GM12878 (cell line): Measurements from ENCODE around the gene PCDH7. TPM values are rescaled to one million over a fixed set of nuclear protein-coding genes. Genes with fewer than 3 reads are reported as not detected.

Experiments
- ATAC-seq: fragments of 200-7000 bp; cut with Tn5 transposase; 3 replicates; pipeline ENCODE4 v1.9.1; 2020; ENCODE audit warnings: mild to moderate bottlenecking, moderate library complexity
- BruUV-seq: library from RNA; stranded (reverse); fragments of 400-500 nt; replicated peaks from 2 replicates; lab custom pipeline; 2021; lab: Mats Ljungman, UMichigan
- CTCF ChIA-PET: fragments of 300-600 bp; sonication (Branson Sonifier 250); formaldehyde crosslinking; extraction: SDS; loops from one replicate; lab custom pipeline; 2021; ENCODE audit warnings: inconsistent platforms; lab: Yijun Ruan, JAX
- POLR2A ChIA-PET: fragments of 350-600 bp; formaldehyde crosslinking; extraction: SDS; loops from one replicate; lab custom pipeline; 2021; ENCODE audit warnings: inconsistent platforms; lab: Charles Lee
- RAD21 ChIA-PET: fragments of 300-600 bp; sonication (Branson Sonifier 250); formaldehyde crosslinking; loops from one replicate; lab custom pipeline; 2023; ENCODE audit warnings: antibody characterized with exemption; ENCODE audit not compliant: unreplicated experiment; lab: Charles Lee
- SMC1A ChIA-PET: fragments of 300-600 bp; sonication (Branson Sonifier 250); formaldehyde crosslinking; loops from one replicate; lab custom pipeline; 2023; ENCODE audit not compliant: unreplicated experiment, uncharacterized antibody; lab: Charles Lee
- DNase-seq: peaks from one replicate; pipeline ENCODE4 v3.0.0-alpha.2; 2011; ENCODE audit warnings: low read depth, low spot score
- FAIRE-seq: peaks from 3 replicates; lab custom pipeline; 2011; peaks lifted over from hg19 to GRCh38; lab: Jason Lieb, UNC
- H2AFZ ChIP-seq: 2 replicates; pipeline ENCODE4 v1.6.0; 2011; ENCODE audit warnings: low read depth, low read length, control low read depth; ENCODE audit not compliant: control insufficient read depth
- H3K27ac ChIP-seq: 2 replicates; pipeline ENCODE4 v1.5.1; 2011; ENCODE audit warnings: control low read depth; ENCODE audit not compliant: control insufficient read depth, insufficient read depth
- H3K27me3 ChIP-seq, 2 experiments: replicated peaks in 1 of 2; 2 replicates each; pipeline versions ENCODE4 v1.6.0 to v1.6.1; 2011; ENCODE audit warnings: low read length in 1 of 2; ENCODE audit not compliant: control insufficient read depth in 2 of 2, insufficient read depth in 2 of 2
- H3K36me3 ChIP-seq, 2 experiments: 2 replicates each; pipeline ENCODE4 v1.5.1; 2011; ENCODE audit warnings: low read length in 1 of 2; ENCODE audit not compliant: control insufficient read depth in 2 of 2, insufficient read depth in 2 of 2
- H3K4me1 ChIP-seq: 2 replicates; pipeline ENCODE4 v1.6.1; 2011; ENCODE audit warnings: mild to moderate bottlenecking, low read length, moderate library complexity, mixed read lengths; ENCODE audit not compliant: control insufficient read depth, insufficient read depth
- H3K4me2 ChIP-seq: 2 replicates; pipeline ENCODE4 v1.6.0; 2011; ENCODE audit warnings: control low read depth; ENCODE audit not compliant: control insufficient read depth, insufficient read depth
- H3K4me3 ChIP-seq: fragments of 200-600 bp; sonication (generic); 2 replicates; pipeline ENCODE4 v1.5.1; 2016
- H3K79me2 ChIP-seq: 2 replicates; pipeline ENCODE4 v1.6.0; 2011; ENCODE audit warnings: low read length; ENCODE audit not compliant: control insufficient read depth, insufficient read depth
- H3K9ac ChIP-seq: 2 replicates; pipeline ENCODE4 v1.8.0; 2011; ENCODE audit warnings: low read length, control low read depth, mixed read lengths; ENCODE audit not compliant: control insufficient read depth, insufficient read depth
- H3K9me3 ChIP-seq: replicated peaks from 3 replicates; pipeline ENCODE4 v1.5.1; 2011; ENCODE audit warnings: mild to moderate bottlenecking, low read length; ENCODE audit not compliant: control insufficient read depth, insufficient read depth
- H4K20me1 ChIP-seq: 2 replicates; pipeline ENCODE4 v1.6.0; 2011; ENCODE audit not compliant: control insufficient read depth, insufficient read depth
- ATF7 ChIP-seq: fragments of 450-650 bp; IDR thresholded peaks from 2 replicates; pipeline ENCODE4 v1.6.1; 2016; ENCODE audit warnings: low read depth, mild to moderate bottlenecking
- CBX5 ChIP-seq: sonication (generic); IDR thresholded peaks from 2 replicates; pipeline ENCODE4 v1.6.1; 2016; ENCODE audit warnings: low read depth, moderate library complexity, mild to moderate bottlenecking, inconsistent platforms
- EZH2 ChIP-seq: IDR thresholded peaks from 2 replicates; pipeline ENCODE4 v1.6.1; 2012; ENCODE audit warnings: low read depth, mild to moderate bottlenecking, control low read depth, inconsistent platforms, low read length, borderline replicate concordance; ENCODE audit not compliant: control insufficient read depth
- GABPA ChIP-seq: IDR thresholded peaks from 2 replicates; pipeline ENCODE4 v1.6.1; 2014; ENCODE audit warnings: antibody characterized with exemption, low read depth, mild to moderate bottlenecking, inconsistent platforms
- IKZF1 ChIP-seq: fragments of 450-650 bp; conservative IDR thresholded peaks from 2 replicates; pipeline ENCODE4 v1.6.1; 2017; ENCODE audit warnings: antibody characterized with exemption, mild to moderate bottlenecking
- KLF5 ChIP-seq: fragments of 450-650 bp; IDR thresholded peaks from 2 replicates; pipeline ENCODE4 v1.6.1; 2014; ENCODE audit warnings: mild to moderate bottlenecking; ENCODE audit not compliant: partially characterized antibody
- MTA3 ChIP-seq: IDR thresholded peaks from 2 replicates; pipeline ENCODE4 v1.6.1; 2012; ENCODE audit warnings: low read length, inconsistent platforms, borderline replicate concordance
- MXI1 ChIP-seq: fragments of 150-350 bp; IDR thresholded peaks from 2 replicates; pipeline ENCODE4 v1.6.1; 2011; ENCODE audit warnings: low read depth, mild to moderate bottlenecking, inconsistent platforms, low read length, improper control_type of control experiment
- NFIC ChIP-seq: IDR thresholded peaks from 2 replicates; pipeline ENCODE4 v1.6.1; 2012; ENCODE audit warnings: low read depth, mild to moderate bottlenecking, inconsistent platforms, low read length, moderate library complexity
- NFXL1 ChIP-seq: fragments of 450-650 bp; IDR thresholded peaks from 2 replicates; pipeline ENCODE4 v1.6.1; 2017; ENCODE audit warnings: antibody characterized with exemption, mild to moderate bottlenecking, borderline replicate concordance
- NR2F1 ChIP-seq: fragments of 450-650 bp; conservative IDR thresholded peaks from 2 replicates; pipeline ENCODE4 v1.6.1; 2017; ENCODE audit warnings: mild to moderate bottlenecking
- POLR2AphosphoS5 ChIP-seq: IDR thresholded peaks from 2 replicates; pipeline ENCODE4 v1.6.1; 2011; ENCODE audit warnings: mild to moderate bottlenecking, low read length, inconsistent platforms
- SMAD1 ChIP-seq: fragments of 450-650 bp; IDR thresholded peaks from 2 replicates; pipeline ENCODE4 v1.6.1; 2018; ENCODE audit warnings: mild to moderate bottlenecking, low read depth; ENCODE audit not compliant: partially characterized antibody
- STAT3 ChIP-seq: IDR thresholded peaks from 2 replicates; pipeline ENCODE4 v1.6.1; 2011; ENCODE audit warnings: low read depth, low read length, improper control_type of control experiment
- YY1 ChIP-seq: IDR thresholded peaks from 2 replicates; pipeline ENCODE4 v1.6.1; 2011; ENCODE audit warnings: low read depth, mild to moderate bottlenecking, low read length
- WGBS: methylation state at CpG from one replicate; pipeline ENCODE4 v1.1.6; 2016; ENCODE audit warnings: low lambda C conversion rate; ENCODE audit not compliant: insufficient replicate concordance, insufficient coverage; ENCODE audit errors: missing lambda C conversion rate; 5-methylcytosine and 5-hydroxymethylcytosine counted together
- in situ Hi-C: fragments of 300-500 bp; cut with MboI; formaldehyde crosslinking; loops from 9 replicates; pipeline ENCODE4 v1.14.3; 2018; ENCODE audit warnings: mixed read lengths
- intact Hi-C: fragments of 100-400 bp; cut with micrococcal nuclease; formaldehyde crosslinking; loops from one replicate; pipeline ENCODE4 v1.14.2; 2022; ENCODE audit not compliant: unreplicated experiment
- polyA plus RNA-seq, 11 experiments: library from polyadenylated mRNA; depleted of rRNA in 4 of 11; unstranded in 6 of 11; stranded (reverse) in 5 of 11; fragments of >200 nt; fragmentation: Nextera tagmentation in 4 of 11; fragmentation: Illumina TruSeq in 1 of 11; extraction: Ambion mirVana in 4 of 11; extraction: Trizol in 1 of 11; gene quantifications; 1 replicate in 1 of 11; 2 replicates in 10 of 11; pipeline versions ENCODE4 v1.2.1 to v1.2.3, GENCODE V29; 2011 to 2016; ENCODE audit warnings: inconsistent platforms in 2 of 11, missing spikeins in 2 of 11, low read depth in 1 of 11
- total RNA-seq, 4 experiments: library from RNA; depleted of rRNA in 3 of 4; stranded (reverse); fragments of >200 nt in 3 of 4; fragmentation: Illumina TruSeq in 1 of 4; extraction: Trizol in 1 of 4; gene quantifications; 2 replicates each; pipeline versions ENCODE4 v1.2.1 to v1.2.3, GENCODE V29; 2013 to 2021
- TF ChIP-seq, protein P1 (sequence below): fragments of 450-650 bp; formaldehyde crosslinking; IDR thresholded peaks from 2 replicates; pipeline ENCODE4 v1.5.0; 2022; ENCODE audit warnings: mild to moderate bottlenecking, missing genetic modification characterization
- TF ChIP-seq, protein P2 (sequence below): IDR thresholded peaks from 2 replicates; pipeline ENCODE4 v1.6.1; 2011; ENCODE audit warnings: borderline replicate concordance, low read depth, mild to moderate bottlenecking, moderate library complexity, low read length; ENCODE audit not compliant: insufficient read depth, poor library complexity, severe bottlenecking
- TF ChIP-seq, protein P3 (sequence below): IDR thresholded peaks from 2 replicates; pipeline ENCODE4 v1.6.1; 2012; ENCODE audit warnings: low read depth, low read length, improper control_type of control experiment

PCDH7 gene
- total and polyA plus RNA-seq, 10 of the 15 experiments (the other 5 are each of a cell fraction or from before 2014, with no cell fraction given), result 0.02 to 0.06 (median 0.03) TPM; not detected in 7

DNA sequence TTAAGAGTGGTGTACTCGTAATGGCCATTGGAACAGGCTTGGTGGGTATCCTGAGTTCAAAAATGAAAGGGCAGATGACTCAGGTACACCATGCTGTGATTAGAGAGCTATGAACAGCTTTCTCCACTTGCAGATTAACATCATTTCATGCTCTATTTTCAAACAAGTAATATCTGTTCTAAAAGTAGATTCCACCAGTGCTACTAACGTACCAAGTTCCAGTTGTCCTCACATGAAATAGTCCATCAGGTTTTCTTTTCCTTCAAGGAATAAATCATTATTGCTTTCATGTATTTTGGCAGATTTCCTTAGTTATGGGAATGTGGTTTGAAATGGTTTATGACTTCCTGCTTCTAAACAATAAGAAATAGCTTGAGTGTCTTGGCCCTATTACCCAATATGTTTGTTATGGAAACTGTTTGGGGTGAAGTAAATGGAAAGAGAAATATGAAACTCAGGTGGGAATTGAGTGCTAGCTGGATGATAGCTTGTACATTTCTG lies 49.9 kb downstream of the PCDH7 start (continued):
- TF ChIP-seq, protein P1, sequence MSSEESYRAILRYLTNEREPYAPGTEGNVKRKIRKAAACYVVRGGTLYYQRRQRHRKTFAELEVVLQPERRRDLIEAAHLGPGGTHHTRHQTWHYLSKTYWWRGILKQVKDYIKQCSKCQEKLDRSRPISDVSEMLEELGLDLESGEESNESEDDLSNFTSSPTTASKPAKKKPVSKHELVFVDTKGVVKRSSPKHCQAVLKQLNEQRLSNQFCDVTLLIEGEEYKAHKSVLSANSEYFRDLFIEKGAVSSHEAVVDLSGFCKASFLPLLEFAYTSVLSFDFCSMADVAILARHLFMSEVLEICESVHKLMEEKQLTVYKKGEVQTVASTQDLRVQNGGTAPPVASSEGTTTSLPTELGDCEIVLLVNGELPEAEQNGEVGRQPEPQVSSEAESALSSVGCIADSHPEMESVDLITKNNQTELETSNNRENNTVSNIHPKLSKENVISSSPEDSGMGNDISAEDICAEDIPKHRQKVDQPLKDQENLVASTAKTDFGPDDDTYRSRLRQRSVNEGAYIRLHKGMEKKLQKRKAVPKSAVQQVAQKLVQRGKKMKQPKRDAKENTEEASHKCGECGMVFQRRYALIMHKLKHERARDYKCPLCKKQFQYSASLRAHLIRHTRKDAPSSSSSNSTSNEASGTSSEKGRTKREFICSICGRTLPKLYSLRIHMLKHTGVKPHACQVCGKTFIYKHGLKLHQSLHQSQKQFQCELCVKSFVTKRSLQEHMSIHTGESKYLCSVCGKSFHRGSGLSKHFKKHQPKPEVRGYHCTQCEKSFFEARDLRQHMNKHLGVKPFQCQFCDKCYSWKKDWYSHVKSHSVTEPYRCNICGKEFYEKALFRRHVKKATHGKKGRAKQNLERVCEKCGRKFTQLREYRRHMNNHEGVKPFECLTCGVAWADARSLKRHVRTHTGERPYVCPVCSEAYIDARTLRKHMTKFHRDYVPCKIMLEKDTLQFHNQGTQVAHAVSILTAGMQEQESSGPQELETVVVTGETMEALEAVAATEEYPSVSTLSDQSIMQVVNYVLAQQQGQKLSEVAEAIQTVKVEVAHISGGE (CRISPR knock-in tag), result no peak

DNA sequence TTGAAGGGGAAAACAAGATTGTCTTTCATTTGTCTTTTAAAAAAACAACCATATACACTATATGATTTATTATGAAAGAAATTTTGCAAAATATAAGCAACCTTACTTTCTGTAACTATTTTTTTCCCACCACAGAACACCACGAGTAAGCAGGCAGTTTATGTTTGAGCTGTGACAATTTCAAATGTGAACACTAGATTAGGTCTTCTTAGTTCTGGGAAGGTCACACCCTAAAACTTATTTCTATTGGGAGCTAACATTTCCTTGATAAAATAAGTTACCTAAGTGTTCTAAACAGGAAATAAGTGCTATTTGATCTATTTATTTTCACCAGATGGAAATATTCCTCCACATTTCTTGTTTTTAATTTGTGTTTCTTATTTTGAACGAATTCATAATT lies 50.6 kb downstream of the PCDH7 start:
- SMC1A ChIA-PET, result interaction anchor here (1.3 to 1.6 kb wide), 2 partner anchors 12 to 14 kb away, joined by 3 read pairs; no protein-coding TSS in a partner anchor
- CTCF ChIA-PET, result interaction anchor here (1.1 kb wide), 1 partner anchor 16 kb away, joined by 3 read pairs; no protein-coding TSS in a partner anchor
- no peak for TF ChIP-seq SMAD1
- no peak for TF ChIP-seq NR2F1
- TF ChIP-seq ATF7, result no peak
- TF ChIP-seq MTA3, result no peak
- TF ChIP-seq, protein P2, sequence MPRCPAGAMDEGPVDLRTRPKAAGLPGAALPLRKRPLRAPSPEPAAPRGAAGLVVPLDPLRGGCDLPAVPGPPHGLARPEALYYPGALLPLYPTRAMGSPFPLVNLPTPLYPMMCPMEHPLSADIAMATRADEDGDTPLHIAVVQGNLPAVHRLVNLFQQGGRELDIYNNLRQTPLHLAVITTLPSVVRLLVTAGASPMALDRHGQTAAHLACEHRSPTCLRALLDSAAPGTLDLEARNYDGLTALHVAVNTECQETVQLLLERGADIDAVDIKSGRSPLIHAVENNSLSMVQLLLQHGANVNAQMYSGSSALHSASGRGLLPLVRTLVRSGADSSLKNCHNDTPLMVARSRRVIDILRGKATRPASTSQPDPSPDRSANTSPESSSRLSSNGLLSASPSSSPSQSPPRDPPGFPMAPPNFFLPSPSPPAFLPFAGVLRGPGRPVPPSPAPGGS, result no peak
- TF ChIP-seq EZH2, result no peak
- no peak for TF ChIP-seq GABPA
- no peak for TF ChIP-seq KLF5
- no peak for TF ChIP-seq POLR2AphosphoS5
- TF ChIP-seq MXI1, result no peak
- no peak for TF ChIP-seq IKZF1
- TF ChIP-seq, protein P3, sequence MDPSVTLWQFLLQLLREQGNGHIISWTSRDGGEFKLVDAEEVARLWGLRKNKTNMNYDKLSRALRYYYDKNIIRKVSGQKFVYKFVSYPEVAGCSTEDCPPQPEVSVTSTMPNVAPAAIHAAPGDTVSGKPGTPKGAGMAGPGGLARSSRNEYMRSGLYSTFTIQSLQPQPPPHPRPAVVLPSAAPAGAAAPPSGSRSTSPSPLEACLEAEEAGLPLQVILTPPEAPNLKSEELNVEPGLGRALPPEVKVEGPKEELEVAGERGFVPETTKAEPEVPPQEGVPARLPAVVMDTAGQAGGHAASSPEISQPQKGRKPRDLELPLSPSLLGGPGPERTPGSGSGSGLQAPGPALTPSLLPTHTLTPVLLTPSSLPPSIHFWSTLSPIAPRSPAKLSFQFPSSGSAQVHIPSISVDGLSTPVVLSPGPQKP, result no peak
- TF ChIP-seq STAT3, result no peak
- no peak for TF ChIP-seq NFIC
- TF ChIP-seq CBX5, result no peak
- no peak for TF ChIP-seq YY1
- no peak for TF ChIP-seq NFXL1
- WGBS, result 0% methylated on average over 2 of the region's 2 CpGs
- Histone ChIP-seq H3K4me1 (no peaks in the 10 kb centered on the region), H3K4me2 (no peak overlapping the region), H3K27me3 (no peaks in the 10 kb centered on the region), H3K4me3 (no peak overlapping the region), H3K9ac (no peak overlapping the region), H2AFZ (no peak overlapping the region), H4K20me1 (no peaks in the 10 kb centered on the region), H3K79me2 (no peaks in the 10 kb centered on the region), H3K27ac (no peak overlapping the region), H3K9me3 (no peaks in the 10 kb centered on the region), H3K36me3 (no peaks in the 10 kb centered on the region)
- no TSS peak for BruUV-seq
- in situ Hi-C loops (no loop called here), intact Hi-C loops (no loop called here)
- FAIRE-seq, result no peak
- ATAC-seq, result no peak
- POLR2A ChIA-PET, result no interaction called here
- no peak for DNase-seq
- RAD21 ChIA-PET, result no interaction called here
